Calu3 (cell line): Measurements from ENCODE around the gene DDX3X. TPM values are rescaled to one million over a fixed set of nuclear protein-coding genes. Genes with fewer than 3 reads are reported as not detected.
"Not testable (repeated sequence)": the region's sequence is repeated elsewhere in the genome, so short reads cannot be mapped to it uniquely, and the experiment has no call there.

Experiments
- BruUV-seq: library from RNA; stranded (reverse); fragments of 400-500 nt; replicated peaks from 2 replicates; lab custom pipeline; 2021; lab: Mats Ljungman, UMichigan
- CTCF ChIA-PET: fragments of 300-600 bp; sonication (Branson Sonifier 250); formaldehyde crosslinking; loops from one replicate; lab custom pipeline; 2022; ENCODE audit warnings: antibody characterized with exemption; lab: Charles Lee
- DNase-seq: peaks from one replicate; pipeline ENCODE4 v3.0.0; 2022
- H3K27ac Mint-ChIP-seq: one replicate; pipeline ENCODE4 v1.8.0; 2022; ENCODE audit warnings: mixed read lengths; ENCODE audit not compliant: unreplicated experiment
- H3K27me3 Mint-ChIP-seq: one replicate; pipeline ENCODE4 v1.8.0; 2022; ENCODE audit warnings: mixed read lengths; ENCODE audit not compliant: unreplicated experiment
- H3K36me3 Mint-ChIP-seq: one replicate; pipeline ENCODE4 v1.8.0; 2022; ENCODE audit warnings: mild to moderate bottlenecking, moderate library complexity, mixed read lengths; ENCODE audit not compliant: insufficient read depth, unreplicated experiment
- H3K4me1 Mint-ChIP-seq: one replicate; pipeline ENCODE4 v1.8.0; 2022; ENCODE audit warnings: mild to moderate bottlenecking, low read depth, mixed read lengths; ENCODE audit not compliant: unreplicated experiment
- H3K4me3 Mint-ChIP-seq: one replicate; pipeline ENCODE4 v1.8.0; 2022; ENCODE audit warnings: mild to moderate bottlenecking, low read depth, moderate library complexity, mixed read lengths; ENCODE audit not compliant: unreplicated experiment
- H3K9me3 Mint-ChIP-seq: one replicate; pipeline ENCODE4 v1.8.0; 2022; ENCODE audit warnings: low read depth, mixed read lengths; ENCODE audit not compliant: unreplicated experiment
- CTCF ChIP-seq: fragments of 200-600 bp; IDR thresholded peaks from one replicate; pipeline ENCODE4 v1.8.0; 2022; ENCODE audit warnings: antibody characterized with exemption; ENCODE audit not compliant: unreplicated experiment
- intact Hi-C: fragments of 100-400 bp; cut with micrococcal nuclease; formaldehyde crosslinking; loops from one replicate; pipeline ENCODE4 v1.10.0; 2022; ENCODE audit not compliant: unreplicated experiment
- total RNA-seq: library from RNA; stranded (reverse); gene quantifications from 2 replicates; pipeline ENCODE4 v1.2.3, GENCODE V29; 2022

The DDX3X gene
- total RNA-seq, 1 experiment from 2014 or later: 308 TPM

- Mint-ChIP-seq H3K4me3 (no peak overlapping the region), H3K9me3 (no peaks in the 10 kb centered on the region), H3K36me3 (peaks cover 4% of the 10 kb centered on the region), H3K27me3 (no peaks in the 10 kb centered on the region), H3K4me1 (peaks cover 26% of the 10 kb centered on the region), H3K27ac (peak overlapping the region; percentile 67)
- intact Hi-C loops: loop anchor here (10.0 kb wide), 1 partner anchor 55 kb away; the partner anchor contains the start of gene DDX3X
- DNase-seq: peak; percentile 58
- CTCF ChIA-PET: no interaction called here
- BruUV-seq: no TSS peak
- no peak for TF ChIP-seq CTCF
Measured at GRCh38 chrX:41389311-41389888, 55.4 kb downstream of the DDX3X start.

- H3K27ac Mint-ChIP-seq, H3K9me3 Mint-ChIP-seq, H3K36me3 Mint-ChIP-seq, intact Hi-C loops, H3K4me3 Mint-ChIP-seq, H3K27me3 Mint-ChIP-seq, CTCF ChIA-PET, BruUV-seq, DNase-seq: not testable (repeated sequence)
- peaks cover 23% of the 10 kb centered on the region for H3K4me1 Mint-ChIP-seq
Measured at GRCh38 chrX:41390576-41390975, 56.6 kb downstream of the DDX3X start.

GRCh38 chrX:41391606-41392005 is 57.6 kb downstream of the DDX3X start:
- DNase-seq: no peak
- H3K27ac Mint-ChIP-seq: no peak overlapping the region
- H3K9me3 Mint-ChIP-seq: no peaks in the 10 kb centered on the region
- no peak for TF ChIP-seq CTCF
- intact Hi-C loops: no loop called here
- peaks cover 4% of the 10 kb centered on the region for H3K36me3 Mint-ChIP-seq
- no TSS peak for BruUV-seq
- CTCF ChIA-PET: interaction anchor here (0.5 kb wide), 1 partner anchor 15 kb away, joined by 3 read pairs; no protein-coding TSS in a partner anchor
- H3K4me1 Mint-ChIP-seq: peaks cover 23% of the 10 kb centered on the region
- no peak overlapping the region for H3K4me3 Mint-ChIP-seq
- H3K27me3 Mint-ChIP-seq: no peaks in the 10 kb centered on the region

- no peak overlapping the region for H3K4me3 Mint-ChIP-seq
- no peak overlapping the region for H3K27ac Mint-ChIP-seq
- peaks cover 4% of the 10 kb centered on the region for H3K36me3 Mint-ChIP-seq
- CTCF ChIA-PET: no interaction called here
- peaks cover 8% of the 10 kb centered on the region for H3K4me1 Mint-ChIP-seq
- no peaks in the 10 kb centered on the region for H3K27me3 Mint-ChIP-seq
- H3K9me3 Mint-ChIP-seq: no peaks in the 10 kb centered on the region
- intact Hi-C loops: no loop called here
- TF ChIP-seq CTCF: no peak
- no peak for DNase-seq
- BruUV-seq: no TSS peak
Measured at GRCh38 chrX:41394293-41394692, 60.3 kb downstream of the DDX3X start.

- no peak for DNase-seq
- Mint-ChIP-seq H3K4me3 (no peak overlapping the region), H3K4me1 (no peaks in the 10 kb centered on the region), H3K36me3 (no peaks in the 10 kb centered on the region), H3K9me3 (no peaks in the 10 kb centered on the region), H3K27me3 (no peaks in the 10 kb centered on the region), H3K27ac (no peak overlapping the region)
- CTCF ChIA-PET: no interaction called here
- BruUV-seq: no TSS peak
- TF ChIP-seq CTCF: no peak
- intact Hi-C loops: no loop called here
Measured at GRCh38 chrX:41397219-41397618, 63.3 kb downstream of the DDX3X start.
